ENCODE measurements around the gene CTRL.

Gene CTRL

DNA sequence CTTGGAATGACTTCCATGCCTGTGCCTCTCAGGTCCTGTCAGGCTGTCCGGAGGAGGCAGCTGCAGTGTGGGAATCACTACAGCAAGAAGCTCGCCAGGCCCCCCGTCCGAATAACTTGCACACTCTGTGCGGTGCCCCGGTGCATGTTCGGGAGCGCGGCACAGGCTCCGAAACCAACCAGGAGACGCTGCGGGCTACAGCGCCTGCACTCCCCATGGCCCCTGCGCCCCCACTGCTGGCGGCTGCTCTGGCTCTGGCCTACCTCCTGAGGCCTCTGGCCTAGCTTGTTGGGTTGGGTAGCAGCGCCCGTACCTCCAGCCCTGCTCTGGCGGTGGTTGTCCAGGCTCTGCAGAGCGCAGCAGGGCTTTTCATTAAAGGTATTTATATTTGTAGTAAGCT, 45.7 kb downstream of the CTRL start:
- no peak for ATAC-seq
- TF ChIP-seq RARB (CRISPR knock-in tag; IDR thresholded peaks at IDR 0.05): no peak
- TF ChIP-seq ESRRG (CRISPR knock-in tag; IDR thresholded peaks at IDR 0.05): no peak
- no peak for TF ChIP-seq ZFP3 (CRISPR knock-in tag; IDR thresholded peaks at IDR 0.05)
- TF ChIP-seq, protein P1, sequence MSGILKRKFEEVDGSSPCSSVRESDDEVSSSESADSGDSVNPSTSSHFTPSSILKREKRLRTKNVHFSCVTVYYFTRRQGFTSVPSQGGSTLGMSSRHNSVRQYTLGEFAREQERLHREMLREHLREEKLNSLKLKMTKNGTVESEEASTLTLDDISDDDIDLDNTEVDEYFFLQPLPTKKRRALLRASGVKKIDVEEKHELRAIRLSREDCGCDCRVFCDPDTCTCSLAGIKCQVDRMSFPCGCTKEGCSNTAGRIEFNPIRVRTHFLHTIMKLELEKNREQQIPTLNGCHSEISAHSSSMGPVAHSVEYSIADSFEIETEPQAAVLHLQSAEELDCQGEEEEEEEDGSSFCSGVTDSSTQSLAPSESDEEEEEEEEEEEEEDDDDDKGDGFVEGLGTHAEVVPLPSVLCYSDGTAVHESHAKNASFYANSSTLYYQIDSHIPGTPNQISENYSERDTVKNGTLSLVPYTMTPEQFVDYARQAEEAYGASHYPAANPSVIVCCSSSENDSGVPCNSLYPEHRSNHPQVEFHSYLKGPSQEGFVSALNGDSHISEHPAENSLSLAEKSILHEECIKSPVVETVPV (CRISPR knock-in tag; IDR thresholded peaks at IDR 0.05): no peak
- TF ChIP-seq BACH2 (CRISPR knock-in tag; IDR thresholded peaks at IDR 0.05; ENCODE audit: borderline replicate concordance): no peak
- TF ChIP-seq OSR1 (CRISPR knock-in tag; IDR thresholded peaks at IDR 0.05): no peak
- no peak for TF ChIP-seq ZNF8 (CRISPR knock-in tag; IDR thresholded peaks at IDR 0.05)
- no peak for TF ChIP-seq ARNTL (CRISPR knock-in tag; IDR thresholded peaks at IDR 0.05; ENCODE audit: borderline replicate concordance, low read depth)
- TF ChIP-seq ZNF565 (CRISPR knock-in tag; conservative IDR thresholded peaks at IDR 0.05; ENCODE audit: low read depth): no peak
- TF ChIP-seq ZNF70 (CRISPR knock-in tag; IDR thresholded peaks at IDR 0.05): no peak
- no peak for TF ChIP-seq SNAI2 (CRISPR knock-in tag; IDR thresholded peaks at IDR 0.05)
- no peak for TF ChIP-seq ZC3H10 (CRISPR knock-in tag; IDR thresholded peaks at IDR 0.05)
- TF ChIP-seq, protein P2, sequence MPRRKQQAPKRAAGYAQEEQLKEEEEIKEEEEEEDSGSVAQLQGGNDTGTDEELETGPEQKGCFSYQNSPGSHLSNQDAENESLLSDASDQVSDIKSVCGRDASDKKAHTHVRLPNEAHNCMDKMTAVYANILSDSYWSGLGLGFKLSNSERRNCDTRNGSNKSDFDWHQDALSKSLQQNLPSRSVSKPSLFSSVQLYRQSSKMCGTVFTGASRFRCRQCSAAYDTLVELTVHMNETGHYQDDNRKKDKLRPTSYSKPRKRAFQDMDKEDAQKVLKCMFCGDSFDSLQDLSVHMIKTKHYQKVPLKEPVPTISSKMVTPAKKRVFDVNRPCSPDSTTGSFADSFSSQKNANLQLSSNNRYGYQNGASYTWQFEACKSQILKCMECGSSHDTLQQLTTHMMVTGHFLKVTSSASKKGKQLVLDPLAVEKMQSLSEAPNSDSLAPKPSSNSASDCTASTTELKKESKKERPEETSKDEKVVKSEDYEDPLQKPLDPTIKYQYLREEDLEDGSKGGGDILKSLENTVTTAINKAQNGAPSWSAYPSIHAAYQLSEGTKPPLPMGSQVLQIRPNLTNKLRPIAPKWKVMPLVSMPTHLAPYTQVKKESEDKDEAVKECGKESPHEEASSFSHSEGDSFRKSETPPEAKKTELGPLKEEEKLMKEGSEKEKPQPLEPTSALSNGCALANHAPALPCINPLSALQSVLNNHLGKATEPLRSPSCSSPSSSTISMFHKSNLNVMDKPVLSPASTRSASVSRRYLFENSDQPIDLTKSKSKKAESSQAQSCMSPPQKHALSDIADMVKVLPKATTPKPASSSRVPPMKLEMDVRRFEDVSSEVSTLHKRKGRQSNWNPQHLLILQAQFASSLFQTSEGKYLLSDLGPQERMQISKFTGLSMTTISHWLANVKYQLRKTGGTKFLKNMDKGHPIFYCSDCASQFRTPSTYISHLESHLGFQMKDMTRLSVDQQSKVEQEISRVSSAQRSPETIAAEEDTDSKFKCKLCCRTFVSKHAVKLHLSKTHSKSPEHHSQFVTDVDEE (CRISPR knock-in tag; IDR thresholded peaks at IDR 0.05): no peak
- no peak for TF ChIP-seq TOX (CRISPR knock-in tag; IDR thresholded peaks at IDR 0.05; ENCODE audit: borderline replicate concordance)
- no peak for TF ChIP-seq PPARA (CRISPR knock-in tag; IDR thresholded peaks at IDR 0.05; ENCODE audit: borderline replicate concordance)
- TF ChIP-seq, protein P3, sequence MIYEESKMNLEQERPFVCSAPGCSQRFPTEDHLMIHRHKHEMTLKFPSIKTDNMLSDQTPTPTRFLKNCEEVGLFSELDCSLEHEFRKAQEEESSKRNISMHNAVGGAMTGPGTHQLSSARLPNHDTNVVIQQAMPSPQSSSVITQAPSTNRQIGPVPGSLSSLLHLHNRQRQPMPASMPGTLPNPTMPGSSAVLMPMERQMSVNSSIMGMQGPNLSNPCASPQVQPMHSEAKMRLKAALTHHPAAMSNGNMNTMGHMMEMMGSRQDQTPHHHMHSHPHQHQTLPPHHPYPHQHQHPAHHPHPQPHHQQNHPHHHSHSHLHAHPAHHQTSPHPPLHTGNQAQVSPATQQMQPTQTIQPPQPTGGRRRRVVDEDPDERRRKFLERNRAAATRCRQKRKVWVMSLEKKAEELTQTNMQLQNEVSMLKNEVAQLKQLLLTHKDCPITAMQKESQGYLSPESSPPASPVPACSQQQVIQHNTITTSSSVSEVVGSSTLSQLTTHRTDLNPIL (CRISPR knock-in tag; IDR thresholded peaks at IDR 0.05; ENCODE audit: low read depth): no peak
- no peak for TF ChIP-seq TCF4 (CRISPR knock-in tag; IDR thresholded peaks at IDR 0.05; ENCODE audit: borderline replicate concordance)
- no peak for TF ChIP-seq CSDC2 (CRISPR knock-in tag; IDR thresholded peaks at IDR 0.05)

DNA sequence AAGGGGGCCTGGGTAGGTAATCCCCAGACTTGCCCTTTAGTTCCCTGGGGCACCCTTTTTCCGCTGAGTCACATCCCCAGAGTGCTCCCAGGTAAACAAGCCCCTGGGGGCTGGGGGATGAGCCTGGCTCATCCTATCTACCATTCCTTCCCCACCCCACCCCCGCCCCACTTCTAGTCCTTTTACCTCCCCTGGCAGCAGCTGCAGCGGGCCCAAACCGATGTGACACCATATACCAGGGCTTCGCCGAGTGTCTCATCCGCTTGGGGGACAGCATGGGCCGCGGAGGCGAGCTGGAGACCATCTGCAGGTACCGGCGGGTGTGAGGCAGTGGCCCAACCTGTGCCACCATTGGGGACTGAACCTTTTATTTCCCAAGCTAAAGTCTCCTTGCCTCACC, 46.1 kb downstream of the CTRL start:
- ATAC-seq: no peak
- TF ChIP-seq, protein P2 (CRISPR knock-in tag; IDR thresholded peaks at IDR 0.05): no peak

DNA sequence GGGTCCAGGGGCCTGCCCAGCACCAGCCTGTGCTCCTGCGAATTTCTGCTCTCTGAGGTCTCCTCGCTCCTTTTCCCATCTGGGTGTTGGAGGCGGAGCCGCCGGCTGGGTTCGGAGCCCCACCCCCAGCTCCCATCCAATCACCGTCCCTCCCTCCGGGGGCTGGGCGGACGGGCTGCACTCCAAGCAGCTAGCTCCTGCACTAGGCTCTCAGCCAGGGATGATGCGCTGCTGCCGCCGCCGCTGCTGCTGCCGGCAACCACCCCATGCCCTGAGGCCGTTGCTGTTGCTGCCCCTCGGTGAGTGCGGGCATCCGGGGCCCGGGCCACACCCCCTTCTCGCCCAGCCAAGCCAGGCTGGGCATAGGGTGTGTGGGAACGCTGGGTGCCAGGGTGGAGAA, 47.0 kb downstream of the CTRL start, which contains the start of gene NRN1L:
Gene NRN1L, plus strand, starts transcription at position 202 of the 400 bp plus-strand sequence. Its CDS starts 19 bp downstream, at position 221.
- TF ChIP-seq, protein P4, sequence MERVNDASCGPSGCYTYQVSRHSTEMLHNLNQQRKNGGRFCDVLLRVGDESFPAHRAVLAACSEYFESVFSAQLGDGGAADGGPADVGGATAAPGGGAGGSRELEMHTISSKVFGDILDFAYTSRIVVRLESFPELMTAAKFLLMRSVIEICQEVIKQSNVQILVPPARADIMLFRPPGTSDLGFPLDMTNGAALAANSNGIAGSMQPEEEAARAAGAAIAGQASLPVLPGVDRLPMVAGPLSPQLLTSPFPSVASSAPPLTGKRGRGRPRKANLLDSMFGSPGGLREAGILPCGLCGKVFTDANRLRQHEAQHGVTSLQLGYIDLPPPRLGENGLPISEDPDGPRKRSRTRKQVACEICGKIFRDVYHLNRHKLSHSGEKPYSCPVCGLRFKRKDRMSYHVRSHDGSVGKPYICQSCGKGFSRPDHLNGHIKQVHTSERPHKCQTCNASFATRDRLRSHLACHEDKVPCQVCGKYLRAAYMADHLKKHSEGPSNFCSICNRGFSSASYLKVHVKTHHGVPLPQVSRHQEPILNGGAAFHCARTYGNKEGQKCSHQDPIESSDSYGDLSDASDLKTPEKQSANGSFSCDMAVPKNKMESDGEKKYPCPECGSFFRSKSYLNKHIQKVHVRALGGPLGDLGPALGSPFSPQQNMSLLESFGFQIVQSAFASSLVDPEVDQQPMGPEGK (CRISPR knock-in tag; IDR thresholded peaks at IDR 0.05; ENCODE audit: borderline replicate concordance): no peak
- TF ChIP-seq, protein P1 (CRISPR knock-in tag; IDR thresholded peaks at IDR 0.05): no peak
- TF ChIP-seq, protein P2 (CRISPR knock-in tag; IDR thresholded peaks at IDR 0.05): no peak
- TF ChIP-seq ZFP30 (CRISPR knock-in tag; IDR thresholded peaks at IDR 0.05) (no peak), GLIS3 (CRISPR knock-in tag; IDR thresholded peaks at IDR 0.05) (no peak), ZNF8 (CRISPR knock-in tag; IDR thresholded peaks at IDR 0.05) (no peak), OSR1 (CRISPR knock-in tag; IDR thresholded peaks at IDR 0.05) (no peak)
- peak; percentile 93 for ATAC-seq

Measured in SK-N-SH treated with all-trans-retinoic acid at 6 μM for 48 hours (cell line).